GM06990 (cell line): ENCODE data around the gene CYFIP2.
A peak's percentile ranks its signal among the peaks of the same experiment; 100 is the strongest.

ENCODE experiments used
- DNase-seq: peaks from one replicate; pipeline ENCODE4 v3.0.0-alpha.2; 2011; ENCODE audit not compliant: insufficient read length; ENCODE audit errors: extremely low read depth
- H3K27me3 ChIP-seq: replicated peaks from 2 replicates; pipeline ENCODE4 v1.6.0; 2011; ENCODE audit warnings: low read length; ENCODE audit not compliant: control insufficient read depth, insufficient read depth
- H3K36me3 ChIP-seq: 2 replicates; pipeline ENCODE4 v1.5.1; 2011; ENCODE audit warnings: low read length; ENCODE audit not compliant: control insufficient read depth, insufficient read depth
- H3K4me3 ChIP-seq: replicated peaks from 2 replicates; pipeline ENCODE4 v1.5.1; 2011; ENCODE audit warnings: low read depth, mild to moderate bottlenecking, control low read depth, low read length
- CTCF ChIP-seq: IDR thresholded peaks from 2 replicates; pipeline ENCODE4 v1.5.1; 2011; ENCODE audit warnings: low read length, control low read depth, mild to moderate bottlenecking, inconsistent platforms; ENCODE audit not compliant: insufficient read depth, poor library complexity, severe bottlenecking

CYFIP2 gene

DNA sequence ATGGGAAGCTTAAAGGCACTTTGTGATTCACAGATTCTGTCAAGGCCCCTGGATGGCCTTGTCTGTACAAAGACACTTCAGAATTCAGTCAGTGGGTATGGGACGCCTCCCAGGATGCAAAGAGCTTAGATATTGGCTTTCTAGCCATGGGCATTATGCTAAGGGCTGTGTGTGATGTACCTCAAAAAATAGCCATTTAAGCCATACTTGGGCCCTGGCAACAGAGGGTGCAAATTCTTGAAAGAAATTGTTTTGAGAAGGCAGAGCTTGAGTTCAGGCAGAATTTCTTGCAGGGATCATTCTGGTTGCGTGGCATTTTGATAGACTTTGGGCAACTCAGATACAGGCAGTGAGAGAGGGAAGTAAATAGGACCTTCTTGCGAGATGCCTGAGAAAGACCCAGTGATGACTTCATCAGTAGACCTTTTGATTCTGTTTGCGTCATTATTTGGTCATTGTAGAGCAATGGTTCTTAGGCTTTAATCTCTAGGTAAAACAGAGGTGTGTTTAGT, 3.9 kb downstream of the CYFIP2 start:
- Histone ChIP-seq H3K4me3 (no peak overlapping the region), H3K36me3 (no peaks in the 10 kb centered on the region), H3K27me3 (no peaks in the 10 kb centered on the region)
- no peak for TF ChIP-seq CTCF
- no peak for DNase-seq

DNA sequence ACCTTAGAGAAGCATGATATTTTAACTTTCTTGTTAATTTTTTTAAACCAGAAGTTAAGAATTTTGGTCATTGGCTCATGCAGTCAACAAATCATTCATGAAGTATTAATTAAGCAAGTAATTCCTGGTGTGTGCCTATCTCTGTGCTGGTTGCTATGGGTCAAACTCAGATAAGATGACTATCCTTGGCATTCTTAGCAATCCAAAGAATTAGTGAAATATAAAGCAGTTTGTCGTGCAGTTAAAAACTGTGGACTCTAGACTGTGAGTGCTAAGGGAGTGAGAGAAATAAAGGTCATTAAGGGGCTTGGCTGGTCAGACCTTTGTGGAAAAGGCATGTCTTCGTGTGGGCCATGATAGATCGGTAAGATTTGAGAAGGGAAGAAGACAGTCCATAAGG, 4.8 kb downstream of the CYFIP2 start:
- Histone ChIP-seq H3K36me3 (no peaks in the 10 kb centered on the region), H3K27me3 (no peaks in the 10 kb centered on the region), H3K4me3 (peak overlapping the region; percentile 17; the same call in 1 of the 2 replicates)
- no peak for DNase-seq
- no peak for TF ChIP-seq CTCF

DNA sequence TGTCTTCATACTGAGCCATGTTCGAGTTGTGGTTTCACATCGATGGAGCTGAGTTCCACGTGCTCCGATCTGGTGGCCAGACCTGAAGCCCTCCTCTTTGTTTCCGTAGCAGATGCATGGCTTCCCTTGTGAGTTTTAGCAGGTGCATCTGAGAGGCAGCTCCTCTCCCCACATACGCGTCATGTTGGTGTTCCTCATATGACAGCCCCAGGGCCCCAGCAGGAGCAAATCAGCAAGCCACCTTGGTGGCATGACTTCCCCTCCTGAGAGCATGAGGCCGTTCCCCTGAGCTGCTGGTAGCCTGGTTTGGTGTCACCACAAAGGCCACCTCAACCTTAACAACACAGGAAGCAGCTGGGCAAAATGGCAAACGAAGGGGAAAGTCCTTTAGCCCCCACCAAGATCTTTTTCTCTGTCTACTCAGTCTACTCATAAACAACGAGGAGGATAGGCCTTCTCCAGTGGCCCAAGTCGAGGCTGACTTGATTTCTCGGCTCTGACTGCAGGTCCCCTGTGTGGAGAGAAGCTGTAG, 5.9 kb downstream of the CYFIP2 start:
- peak overlapping the region; percentile 36 for H3K4me3 ChIP-seq
- no peaks in the 10 kb centered on the region for H3K36me3 ChIP-seq
- DNase-seq, result peak; percentile 86
- TF ChIP-seq CTCF, result no peak
- H3K27me3 ChIP-seq, result no peaks in the 10 kb centered on the region

DNA sequence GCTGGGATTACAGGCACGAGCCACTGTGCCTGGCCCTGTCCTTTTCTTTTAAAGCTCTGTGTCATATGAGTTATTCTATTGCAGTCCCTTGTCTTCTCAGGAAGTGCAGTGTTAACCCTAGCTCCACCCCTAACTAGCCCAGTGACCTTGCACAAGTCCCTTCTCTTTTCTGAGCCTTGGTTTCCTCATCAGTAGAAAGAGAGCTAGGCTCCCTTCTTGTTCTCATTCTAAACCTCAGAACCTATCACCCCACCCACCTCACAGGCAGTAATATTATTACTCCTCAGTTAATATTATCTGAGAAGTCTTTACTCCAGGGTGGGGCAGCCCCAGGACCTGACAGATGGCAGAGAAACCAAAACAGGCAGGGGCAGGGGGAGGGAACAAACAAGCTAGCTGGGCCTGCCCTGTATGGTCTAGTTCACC, 7.2 kb downstream of the CYFIP2 start:
- peak; percentile 70 for DNase-seq
- no peak for TF ChIP-seq CTCF
- peak overlapping the region; percentile 13 for H3K4me3 ChIP-seq
- H3K36me3 ChIP-seq, result no peaks in the 10 kb centered on the region; the same call in 1 of the 2 replicates
- no peaks in the 10 kb centered on the region for H3K27me3 ChIP-seq

- H3K4me3 ChIP-seq, result no peak overlapping the region
- no peaks in the 10 kb centered on the region; the same call in 1 of the 2 replicates for H3K36me3 ChIP-seq
- DNase-seq, result no peak
- no peaks in the 10 kb centered on the region for H3K27me3 ChIP-seq
- no peak for TF ChIP-seq CTCF
Observed at GRCh38 chr5:157275403-157275802, 9.5 kb downstream of the CYFIP2 start.

DNA sequence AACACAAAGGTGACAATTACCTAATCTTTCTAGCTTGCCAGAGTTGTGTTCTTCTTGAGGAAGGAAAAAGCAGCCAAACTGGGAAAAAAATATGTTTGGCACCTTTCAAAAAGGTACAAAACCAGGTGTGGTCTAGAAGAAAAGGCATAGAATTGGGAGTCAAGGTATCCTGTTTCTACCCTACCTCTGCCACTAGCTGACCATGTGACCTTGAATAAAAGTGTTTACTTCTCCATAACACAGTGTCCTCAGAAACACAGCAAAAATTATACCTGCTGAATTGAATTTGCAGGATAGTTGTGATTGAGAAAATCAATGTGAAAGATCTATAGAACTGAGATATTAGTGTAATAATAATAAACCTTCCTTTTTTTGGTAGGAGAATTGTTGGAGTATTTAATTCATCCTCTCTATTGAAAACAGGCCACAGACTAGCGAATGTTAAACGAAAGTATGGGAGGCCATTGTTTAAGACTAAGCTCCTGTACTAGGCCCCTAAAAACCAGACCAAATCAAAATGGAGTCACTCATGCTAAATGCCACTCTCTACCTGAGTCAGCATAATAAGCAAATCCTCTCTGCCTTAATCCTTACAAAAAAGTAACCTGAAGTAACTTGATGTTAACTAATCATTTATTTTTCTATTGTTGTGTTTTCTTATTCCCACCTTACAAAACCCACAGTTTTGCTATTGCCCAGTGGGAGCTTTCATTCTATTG, 12.6 kb downstream of the CYFIP2 start:
- no peak for DNase-seq
- no peak for TF ChIP-seq CTCF

More for the DNA sequence above, 12.6 kb downstream of the CYFIP2 start:
- no peak overlapping the region for H3K4me3 ChIP-seq
- no peaks in the 10 kb centered on the region; the same call in 1 of the 2 replicates for H3K36me3 ChIP-seq
- no peaks in the 10 kb centered on the region for H3K27me3 ChIP-seq
